ENCODE results near the gene PHF14.
"Not testable (repeated sequence)": the region's sequence is repeated elsewhere in the genome, so short reads cannot be mapped to it uniquely, and the experiment has no call there.

Gene PHF14

DNA sequence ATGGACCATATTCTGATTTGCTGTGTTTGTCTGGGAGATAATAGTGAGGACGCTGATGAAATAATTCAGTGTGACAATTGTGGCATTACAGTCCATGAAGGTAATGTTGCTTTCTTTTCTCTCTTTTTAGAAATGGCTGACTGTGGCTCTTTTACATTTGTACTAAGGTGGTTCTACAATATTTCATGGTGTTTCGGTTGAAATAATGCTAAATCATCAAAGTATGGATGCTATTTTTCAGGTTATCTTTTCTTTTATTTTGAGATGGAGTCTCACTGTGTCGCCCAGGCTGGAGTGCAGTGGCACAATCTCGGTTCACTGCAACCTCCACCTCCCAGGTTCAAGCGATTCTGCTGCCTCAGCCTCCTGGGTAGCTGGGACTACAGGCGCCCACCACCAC, 17.1 kb downstream of the PHF14 start:
- DNase-seq: not testable (repeated sequence)

DNA sequence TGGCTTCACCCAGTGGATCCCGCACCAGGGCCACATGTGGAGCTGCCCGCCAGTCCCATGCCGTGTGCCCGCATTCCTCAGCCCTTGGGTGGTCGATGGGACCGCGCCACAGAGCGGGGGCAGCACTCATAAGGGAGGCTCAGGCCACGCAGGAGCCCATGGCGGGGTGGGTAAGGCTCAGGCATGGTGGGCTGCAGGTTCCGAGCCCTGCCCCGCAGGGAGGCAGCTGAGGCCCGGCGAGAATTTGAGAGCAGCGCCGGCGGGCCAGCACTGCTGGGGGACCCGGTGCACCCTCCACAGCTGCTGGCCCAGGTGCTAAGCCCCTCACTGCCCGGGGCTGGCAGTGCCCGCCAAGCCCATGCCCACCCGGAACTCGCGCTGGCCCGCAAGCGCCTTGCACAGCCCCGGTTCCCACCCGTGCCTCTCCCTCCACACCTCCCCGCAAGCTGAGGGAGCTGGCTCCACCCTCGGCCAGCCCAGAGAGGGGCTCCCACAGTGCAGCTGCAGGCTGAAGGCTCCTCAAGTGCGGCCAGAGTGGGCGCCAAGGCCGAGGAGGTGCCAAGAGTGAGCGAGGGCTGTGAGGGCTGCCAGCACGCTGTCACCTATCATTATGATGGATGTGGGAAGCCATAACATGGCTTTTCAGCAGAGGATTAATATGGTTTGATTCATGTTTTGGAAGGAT, 22.0 kb downstream of the PHF14 start:
- DNase-seq: not testable (repeated sequence)

DNA sequence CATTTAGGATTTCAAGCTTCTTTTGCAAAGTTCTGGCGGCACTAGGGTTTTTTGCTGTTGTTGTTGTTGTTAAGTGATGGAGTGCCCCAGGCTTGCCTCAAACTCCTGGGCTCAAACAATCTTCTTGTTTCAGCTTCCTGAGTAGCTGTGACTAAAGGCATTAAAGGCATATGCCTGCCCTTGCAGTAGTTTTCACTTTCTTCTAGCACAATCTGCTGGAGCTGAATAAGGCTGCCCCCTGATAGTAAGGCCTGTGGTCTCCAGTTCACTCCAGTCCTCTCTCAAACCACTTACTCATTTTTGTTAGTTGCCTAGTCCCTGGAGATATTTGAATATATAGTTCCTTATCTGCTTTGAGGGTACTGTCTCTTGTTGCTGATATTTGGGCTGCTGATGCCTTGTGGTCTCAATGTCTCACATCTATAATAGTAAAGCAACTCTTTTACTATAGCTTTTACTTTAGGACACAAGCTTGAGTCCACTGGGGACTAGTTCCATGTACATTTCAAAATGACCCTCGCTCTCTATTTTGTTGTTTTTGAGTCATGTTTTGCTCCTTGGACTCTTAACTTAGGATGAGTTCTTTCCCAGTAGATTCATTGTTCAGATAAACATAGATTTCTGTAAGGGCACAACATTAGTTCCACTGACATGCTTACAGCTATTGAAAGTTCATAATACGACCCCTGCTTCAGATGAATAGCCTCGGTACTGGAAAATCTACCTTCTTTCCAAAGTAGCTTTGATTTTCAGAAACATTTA, 25.5 kb downstream of the PHF14 start:
- DNase-seq: no peak

DNA sequence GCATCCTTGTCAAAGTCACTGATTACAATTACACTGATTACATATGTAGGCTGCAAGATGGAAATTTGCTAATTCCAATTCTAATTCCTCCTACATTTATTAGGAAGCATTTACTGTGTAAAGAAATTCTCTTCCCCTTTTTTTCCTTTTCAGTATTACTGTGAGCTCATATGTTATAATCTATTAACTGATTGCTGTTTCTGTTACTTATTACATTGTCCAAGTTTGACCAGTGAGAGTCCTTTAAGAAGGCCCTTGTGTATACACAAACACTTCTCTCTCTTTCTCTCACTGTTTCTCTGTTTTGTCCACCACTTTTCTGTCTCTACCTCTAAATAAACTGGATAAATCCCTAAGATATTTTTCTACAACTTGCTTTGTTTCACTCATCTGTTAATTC, 31.5 kb downstream of the PHF14 start:
- DNase-seq: no peak

DNA sequence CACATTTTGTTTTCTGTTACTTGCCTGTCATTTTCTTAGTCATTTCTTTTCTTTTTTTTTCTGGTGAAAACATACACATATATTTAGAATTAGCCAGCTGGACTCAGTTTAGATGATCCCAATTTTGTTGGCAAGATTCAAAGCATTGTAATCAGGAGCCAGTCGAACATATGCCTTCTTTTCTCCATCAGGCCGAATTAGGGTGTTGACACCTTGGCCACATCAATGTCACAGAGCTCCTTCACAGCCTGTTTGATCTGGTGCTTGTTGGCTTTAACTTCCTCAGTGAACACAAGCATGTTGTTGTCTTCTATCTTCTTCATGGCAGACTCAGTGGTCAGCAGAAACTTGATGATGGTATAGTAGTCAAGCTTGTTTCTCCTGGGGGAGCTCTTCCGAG, 32.6 kb downstream of the PHF14 start:
- no peak for DNase-seq

DNA sequence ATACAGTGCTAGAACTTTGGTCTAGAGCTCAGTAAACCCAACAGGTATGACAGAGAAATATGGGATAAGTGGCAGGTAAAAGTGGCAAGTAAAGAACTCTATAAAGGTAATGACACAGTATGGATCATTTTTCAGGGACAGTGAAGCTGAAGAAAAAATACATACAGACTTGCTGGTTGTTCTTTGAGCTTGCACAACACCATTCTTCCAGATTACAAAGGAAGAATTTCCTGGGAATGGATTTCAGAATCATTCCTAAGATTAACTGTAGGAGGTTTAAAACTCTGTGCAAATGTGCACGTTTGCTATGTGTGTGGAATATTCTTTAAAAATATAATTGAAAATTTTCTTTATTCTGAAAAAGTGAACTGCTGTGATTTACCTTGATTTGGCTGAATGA, 36.0 kb downstream of the PHF14 start:
- DNase-seq: no peak

DNA sequence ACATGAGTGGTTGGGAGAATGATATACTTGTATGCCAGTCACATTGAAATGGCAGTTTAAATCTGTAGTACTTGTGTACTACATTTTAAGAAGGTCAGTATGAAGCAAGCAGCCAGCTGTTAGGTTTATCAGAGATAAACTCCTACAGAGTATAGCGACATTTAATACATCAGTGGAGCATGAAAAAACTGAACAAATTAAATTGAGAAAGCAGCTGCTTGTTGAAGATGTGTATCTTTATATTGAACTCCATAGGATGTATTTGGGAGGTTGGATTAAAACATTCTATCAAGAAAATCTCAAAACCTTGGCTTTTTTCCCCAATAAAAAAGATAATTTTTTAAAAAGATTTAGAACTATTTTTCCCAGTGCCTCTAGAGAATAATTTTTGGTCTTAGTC, 47.8 kb downstream of the PHF14 start:
- no peak for DNase-seq

DNA sequence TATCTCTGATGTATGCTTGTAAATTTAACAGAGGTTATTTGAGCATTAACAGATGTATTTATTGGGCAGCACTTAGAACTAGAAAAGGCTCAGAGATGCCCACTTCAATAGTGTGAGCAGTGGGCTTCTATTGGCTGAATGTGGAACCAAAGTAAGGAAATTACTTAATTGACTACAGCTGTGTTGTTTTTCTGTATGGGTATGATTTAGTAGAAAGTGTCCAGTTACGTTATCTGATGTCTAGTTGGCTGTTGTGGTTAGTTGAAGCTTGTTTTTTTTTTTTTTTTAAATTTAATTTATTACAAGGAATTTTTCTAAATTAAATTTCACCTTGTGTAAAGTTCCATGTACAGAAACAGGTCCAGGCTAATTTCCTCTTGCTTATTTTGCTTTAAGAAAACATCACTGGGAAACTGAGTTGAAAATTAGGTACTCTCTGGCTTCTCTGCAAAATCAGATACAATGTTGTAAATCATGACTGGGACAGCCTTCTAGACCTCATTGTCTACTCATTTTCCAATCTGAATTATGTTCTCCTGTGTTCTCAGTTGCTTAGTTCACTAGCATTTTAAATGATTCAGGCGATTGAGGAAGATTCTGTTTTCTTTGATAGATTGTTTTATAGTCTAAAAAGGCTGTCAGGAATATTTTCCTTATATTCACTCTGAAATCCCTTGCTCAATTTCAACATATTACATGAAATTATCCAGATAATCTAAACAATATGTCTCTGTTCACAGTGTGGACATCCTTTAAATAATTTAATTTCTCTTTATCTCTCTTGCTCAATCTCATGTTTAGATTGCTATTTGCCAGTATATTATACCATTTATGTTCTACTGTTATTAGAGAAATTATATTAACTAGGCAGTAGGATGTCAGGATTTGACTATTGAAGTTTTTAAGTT, 53.0 kb downstream of the PHF14 start:
- DNase-seq: no peak

DNA sequence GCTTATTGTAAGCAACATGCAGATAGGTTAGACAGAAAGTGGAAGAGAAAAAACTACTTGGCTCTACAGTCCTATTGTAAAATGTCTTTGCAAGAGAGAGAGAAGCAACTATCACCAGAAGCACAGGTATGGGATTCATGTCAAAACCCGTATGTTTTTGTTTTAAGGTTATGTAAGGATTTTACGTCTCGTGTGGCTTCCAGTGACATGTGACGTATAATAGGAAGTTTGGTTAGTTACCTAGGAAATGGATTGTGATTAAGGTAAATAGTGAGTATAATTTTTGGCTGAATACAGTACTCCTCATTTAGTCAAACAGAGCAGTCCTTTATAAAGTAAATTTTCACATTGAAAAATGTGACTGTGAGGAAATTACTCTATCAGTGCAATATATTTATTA, 62.0 kb downstream of the PHF14 start:
- no peak for DNase-seq

DNA sequence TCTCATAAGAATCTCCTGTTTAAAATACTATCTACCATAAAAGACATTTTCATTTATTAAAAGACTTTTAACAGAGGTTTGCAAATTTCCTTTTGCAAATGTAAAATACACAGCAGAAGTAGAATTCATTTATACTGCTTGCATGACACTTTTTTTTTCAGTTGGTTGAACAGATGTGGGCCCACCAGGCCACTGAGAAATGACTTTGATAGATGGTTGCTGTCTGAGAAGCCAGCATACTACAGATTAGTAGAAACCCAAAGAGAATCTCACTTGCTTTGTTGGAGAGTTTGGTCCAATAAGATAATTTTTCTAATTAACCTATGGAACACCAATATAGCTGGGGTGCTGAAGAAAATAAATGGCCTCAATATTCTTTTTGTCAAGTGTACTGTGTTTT, 66.3 kb downstream of the PHF14 start:
- DNase-seq: no peak

DNA sequence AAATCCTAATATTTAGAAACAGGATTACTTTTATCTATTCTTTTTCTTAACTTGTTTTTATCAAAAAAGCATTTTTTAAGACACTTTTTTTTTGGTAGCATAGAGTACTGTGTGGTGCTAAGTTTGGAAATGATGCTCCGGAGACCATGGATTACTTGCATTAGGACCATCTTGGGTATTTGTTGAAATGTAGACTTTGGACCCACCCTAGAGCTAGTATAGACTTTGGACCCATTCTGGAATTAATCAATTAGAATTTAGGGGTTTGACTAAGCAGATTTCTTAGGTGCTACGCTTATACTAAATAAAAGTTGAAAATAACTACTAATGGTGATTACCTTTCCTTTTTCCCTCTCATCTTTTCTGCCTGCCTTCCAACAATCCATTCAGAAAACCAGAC, 80.4 kb downstream of the PHF14 start:
- no peak for DNase-seq

DNA sequence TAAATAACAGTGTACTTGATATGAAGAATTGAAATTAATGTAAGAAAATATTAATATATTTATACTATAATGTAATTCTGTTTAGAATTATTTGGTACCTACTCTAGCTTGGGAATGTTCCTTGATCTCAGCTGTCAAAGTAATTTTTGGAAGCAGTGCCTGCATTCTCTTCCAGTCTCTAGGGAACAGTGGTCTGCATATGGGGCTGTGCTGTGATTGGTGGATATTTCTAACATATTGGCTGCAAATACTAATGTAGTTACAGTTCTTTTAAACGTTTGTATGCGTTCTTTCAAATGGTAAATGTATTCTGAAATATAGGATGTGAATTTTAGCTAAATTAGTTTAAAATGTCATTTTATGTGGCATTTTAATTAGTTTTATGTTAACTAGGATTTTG, 87.2 kb downstream of the PHF14 start:
- no peak for DNase-seq

DNA sequence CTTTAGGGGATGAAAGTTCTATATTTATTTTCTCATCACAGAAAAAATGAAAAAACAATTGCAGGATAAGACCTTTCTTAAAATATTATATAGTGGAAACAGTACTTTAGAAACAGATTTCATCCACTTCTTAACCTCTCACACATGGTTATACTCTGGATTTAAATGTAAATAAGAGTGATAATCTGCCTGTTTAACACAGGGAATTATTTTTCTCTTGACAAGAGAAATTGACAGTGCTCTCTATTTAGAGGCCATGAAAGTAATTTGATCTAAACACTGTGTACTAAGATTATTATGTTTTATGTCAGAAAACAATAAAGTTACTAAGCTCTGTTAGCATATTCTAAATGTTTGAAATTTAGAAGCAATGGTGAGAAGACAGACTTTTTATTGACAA, 88.4 kb downstream of the PHF14 start:
- no peak for DNase-seq

DNA sequence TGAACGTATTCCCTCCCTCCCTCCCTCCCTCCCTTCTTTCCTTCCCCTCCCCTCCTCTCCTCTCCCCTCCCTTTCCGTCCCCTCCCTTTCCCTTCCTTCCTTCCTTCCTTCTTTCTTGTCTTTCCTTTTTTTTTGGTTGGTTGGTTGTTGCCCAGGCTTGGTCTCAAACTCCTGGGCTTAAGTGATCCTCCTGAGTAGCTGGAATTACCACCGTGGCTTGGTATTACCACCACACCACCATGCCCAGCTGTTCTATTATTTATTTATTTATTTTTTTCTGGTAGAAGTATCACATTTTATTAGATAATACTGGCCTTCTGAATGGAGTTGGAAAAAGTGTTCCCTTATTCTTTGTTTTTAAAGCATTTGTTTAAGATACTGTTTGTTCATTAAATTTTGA, 95.9 kb downstream of the PHF14 start:
- DNase-seq: no peak

DNA sequence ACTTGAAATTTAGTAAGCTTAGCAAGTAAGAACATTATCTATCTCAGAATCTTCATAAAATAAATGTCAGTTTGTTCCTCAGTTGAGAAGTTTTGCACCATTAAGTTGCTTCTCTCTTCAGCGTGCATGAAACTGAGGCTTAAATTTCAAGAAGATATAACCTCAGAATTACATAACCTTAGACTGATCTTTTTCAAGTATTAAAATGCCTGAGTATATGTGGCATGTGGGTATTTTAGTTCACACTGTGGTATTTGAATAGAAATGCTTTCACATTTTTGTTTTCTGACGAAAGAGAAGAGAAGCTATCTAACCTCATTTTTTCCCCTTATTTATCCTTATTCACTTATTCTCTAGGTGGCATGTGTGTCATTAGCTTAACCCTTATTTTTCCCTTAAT, 104.1 kb downstream of the PHF14 start:
- DNase-seq: no peak

DNA sequence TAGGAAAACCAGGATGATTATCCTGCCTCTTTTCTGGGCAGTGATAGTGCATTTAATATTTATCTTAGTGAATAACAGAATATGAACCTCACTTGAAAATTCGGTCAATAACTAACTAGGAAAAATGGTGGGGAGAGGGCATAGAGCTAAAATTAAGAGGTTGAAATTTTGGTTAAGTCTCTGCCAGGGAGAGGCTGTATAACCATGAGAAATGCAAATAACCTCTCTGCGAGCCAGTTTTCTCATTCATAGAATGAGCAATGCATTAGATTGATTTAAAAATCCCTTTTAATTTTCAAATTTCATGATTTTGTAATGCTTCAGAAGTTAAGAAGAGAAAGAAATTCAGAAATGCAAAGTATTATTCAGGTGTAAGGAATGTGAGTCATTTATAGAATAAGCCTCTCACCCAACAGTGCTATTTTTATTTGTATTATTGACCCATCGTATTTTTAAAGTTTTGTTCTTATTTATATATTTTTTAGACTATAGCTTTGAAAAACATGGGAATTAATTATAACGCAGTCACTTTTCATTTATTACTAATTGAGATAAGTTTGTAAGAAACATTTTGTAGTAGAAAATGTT, 104.7 kb downstream of the PHF14 start:
- DNase-seq: no peak

DNA sequence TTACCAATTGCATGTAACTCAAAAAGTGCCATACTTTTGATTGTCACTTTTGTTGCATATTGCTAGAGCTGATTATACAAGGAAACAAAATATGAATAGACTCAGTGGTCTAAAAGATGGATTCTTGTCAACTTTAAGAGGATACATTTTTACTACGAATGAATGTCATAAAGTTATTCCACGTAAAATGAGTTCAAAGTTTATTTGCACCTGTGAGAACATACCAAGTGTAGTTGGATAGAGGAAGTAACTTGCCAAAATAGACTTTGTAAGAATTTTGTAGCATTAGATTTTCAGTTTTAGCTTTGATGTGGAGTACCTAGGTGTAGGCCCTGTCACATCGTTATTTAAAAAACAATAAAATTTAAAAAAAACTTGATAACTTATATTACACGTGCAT, 106.2 kb downstream of the PHF14 start:
- no peak for DNase-seq

DNA sequence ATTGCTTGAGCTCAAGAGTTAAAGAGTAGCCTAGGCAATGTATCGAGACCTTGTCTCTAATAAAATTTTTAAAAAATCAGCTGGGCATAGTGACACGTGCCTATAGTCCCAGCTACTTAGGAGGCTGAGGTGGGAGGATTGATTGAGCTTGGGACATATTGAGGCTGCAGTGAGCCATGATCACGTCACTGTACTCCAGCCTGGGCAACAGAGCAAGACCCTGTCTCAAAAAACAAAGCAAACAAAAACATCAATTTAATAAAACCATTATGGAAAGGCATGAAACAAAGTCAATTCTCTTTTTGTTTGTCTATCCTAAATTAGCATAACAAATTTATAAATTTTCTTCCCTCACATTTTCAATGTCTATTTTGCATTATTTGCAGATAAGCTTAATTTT, 108.4 kb downstream of the PHF14 start:
- no peak for DNase-seq

DNA sequence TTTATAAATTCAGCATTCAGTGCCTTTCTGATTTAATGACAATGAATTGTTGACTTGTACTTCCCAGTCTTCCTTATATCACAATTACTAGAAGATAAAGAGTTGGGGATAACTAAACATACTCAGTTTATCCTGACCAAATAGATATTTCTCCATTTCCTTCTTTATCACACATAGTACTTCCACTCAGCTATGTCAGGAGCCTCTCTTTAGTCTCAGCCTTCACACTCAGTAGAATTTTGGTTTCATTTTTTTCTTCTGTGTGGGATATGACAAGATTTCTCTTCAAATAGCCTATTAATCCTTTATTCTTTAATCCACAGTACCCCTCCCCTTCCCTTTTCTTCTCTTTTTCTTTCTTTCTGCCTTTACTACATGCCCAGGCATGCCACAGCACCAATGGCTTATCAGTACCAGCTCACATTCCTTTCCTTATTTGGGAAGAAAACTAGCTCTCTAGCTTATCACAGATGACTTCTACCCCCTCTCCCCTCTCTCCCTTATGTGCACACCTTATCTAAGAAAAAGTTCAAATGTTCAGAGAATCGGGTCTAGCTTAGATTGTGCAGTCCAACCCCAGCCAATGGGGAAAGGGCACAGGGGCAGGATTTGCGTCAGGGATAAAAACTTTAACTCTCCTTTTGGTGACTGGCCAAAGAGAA, 109.0 kb downstream of the PHF14 start:
- DNase-seq: no peak

DNA sequence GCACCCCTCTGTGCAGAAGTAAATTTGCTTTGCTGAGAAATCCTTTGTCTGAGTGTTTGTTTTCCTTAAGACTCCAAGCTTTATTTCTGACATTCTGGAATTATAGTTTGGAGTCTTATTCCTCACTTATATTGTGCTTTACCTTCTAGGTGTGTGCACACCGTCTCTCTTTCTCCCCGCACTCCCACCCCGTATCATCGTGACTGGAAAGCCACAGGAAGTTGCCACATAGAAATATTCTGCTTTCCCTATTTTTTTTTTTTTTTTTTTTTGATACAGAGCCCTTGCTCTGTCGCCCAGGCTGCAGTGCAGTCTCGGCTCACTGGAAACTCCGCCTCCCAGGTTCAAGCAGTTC, 109.5 kb downstream of the PHF14 start:
- DNase-seq: no peak

DNA sequence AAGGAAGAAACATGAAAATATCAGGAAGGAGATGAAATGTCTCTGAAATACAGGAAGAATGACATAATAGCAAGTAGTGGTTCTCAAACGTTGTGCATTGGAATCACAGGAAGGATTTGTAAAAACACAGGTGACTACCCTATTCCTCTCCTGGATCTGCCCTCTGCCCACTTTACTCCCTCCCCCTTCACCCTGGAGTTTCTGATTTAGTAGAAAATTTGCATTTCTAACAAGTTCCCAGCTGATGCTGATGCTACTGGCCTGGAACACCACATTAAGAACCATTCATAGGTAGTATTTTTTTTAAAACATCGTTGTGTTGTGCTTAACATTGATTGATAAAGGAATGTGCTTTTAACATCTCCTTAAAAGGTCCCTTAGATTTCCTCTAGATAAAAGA, 130.9 kb downstream of the PHF14 start:
- no peak for DNase-seq

DNA sequence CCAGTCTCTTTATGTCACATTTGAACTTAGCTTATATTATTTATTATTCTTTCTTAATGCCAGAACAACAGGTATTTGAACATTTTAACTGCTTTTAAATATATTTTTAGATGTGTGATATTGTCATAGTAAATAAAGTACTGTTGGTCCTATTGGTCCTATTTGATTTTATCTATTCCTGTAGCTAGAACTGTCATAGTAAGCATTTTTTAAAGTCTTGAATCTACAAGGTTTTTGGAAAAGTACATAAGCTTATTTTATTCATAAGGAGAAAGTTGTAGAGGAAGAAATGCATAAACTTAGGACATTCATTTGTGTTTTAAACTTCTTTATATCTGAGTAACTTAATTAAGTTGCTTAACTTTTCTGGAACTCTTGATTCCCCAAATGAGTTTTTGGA, 136.0 kb downstream of the PHF14 start:
- no peak for DNase-seq

DNA sequence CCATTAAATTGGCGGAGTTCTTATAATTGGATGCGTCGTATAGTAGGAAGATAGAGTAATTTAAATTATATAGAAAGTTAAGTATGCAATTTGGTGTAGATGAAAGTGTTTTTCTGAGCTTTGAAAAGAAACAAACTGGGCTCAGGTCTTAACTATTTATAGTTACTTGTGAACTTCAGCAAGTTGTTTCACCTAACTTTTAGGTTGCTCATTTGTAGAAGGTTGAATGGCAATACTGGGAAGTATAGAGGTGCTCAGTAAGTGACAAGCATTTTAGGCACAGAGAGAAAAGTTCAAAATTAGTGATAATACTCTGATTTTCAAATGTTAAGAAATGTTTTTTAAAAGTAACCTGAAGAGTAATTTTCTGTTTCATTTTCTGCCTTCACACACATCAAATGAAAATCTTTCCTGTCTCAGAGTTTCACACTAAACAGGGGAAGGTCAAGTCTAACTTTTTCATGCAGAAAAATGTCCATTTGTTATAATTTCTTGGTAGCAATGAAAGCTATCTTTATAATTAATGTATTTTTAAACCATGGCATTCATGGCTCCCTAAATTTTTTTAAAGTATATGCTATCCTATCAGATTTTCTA, 146.5 kb downstream of the PHF14 start:
- DNase-seq: no peak

All from CD4-positive, alpha-beta T cell treated with Interleukin-21 for 1 hour (primary cell).